Measurements from ENCODE around the gene KRTAP10-10.
"Not testable (repeated sequence)": the region's sequence is repeated elsewhere in the genome, so short reads cannot be mapped to it uniquely, and the experiment has no call there.

KRTAP10-10 gene

DNA sequence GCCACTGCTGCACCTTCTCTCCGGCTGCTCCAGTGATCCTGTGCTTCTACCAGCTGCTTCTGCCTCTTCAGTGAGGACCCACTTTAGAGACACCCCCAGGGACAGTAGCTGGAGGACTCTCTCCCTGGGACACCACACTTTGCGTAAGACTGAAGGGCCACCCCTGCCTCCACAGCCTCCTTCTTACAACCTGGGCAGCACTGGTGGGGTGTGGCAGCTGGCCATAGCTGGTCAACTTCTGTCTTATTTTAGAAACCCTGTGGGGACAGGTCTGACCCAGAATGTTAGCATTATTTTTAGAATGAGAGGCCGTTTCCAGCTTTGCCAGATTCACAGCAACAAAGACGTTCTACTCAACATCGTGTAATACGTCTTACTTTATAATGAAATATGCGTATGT lies 11.4 kb upstream of the KRTAP10-10 start:
- DNase-seq (ENCODE audit: insufficient read length, low spot score) (no peak), FAIRE-seq (no peak)
- TF ChIP-seq POLR2A (IDR thresholded peaks at IDR 0.05; ENCODE audit: low read depth, low read length) (no peak), POU2F2 (IDR thresholded peaks at IDR 0.05; ENCODE audit: low read depth, low read length) (no peak), TAF1 (IDR thresholded peaks at IDR 0.05; ENCODE audit: low read depth, low read length) (no peak), PAX5 (IDR thresholded peaks at IDR 0.05; ENCODE audit: insufficient read depth, low read length, severe bottlenecking) (no peak), SPI1 (IDR thresholded peaks at IDR 0.05; ENCODE audit: low read depth, low read length) (no peak), POLR2AphosphoS5 (IDR thresholded peaks at IDR 0.05; ENCODE audit: low read depth, low read length) (no peak)

GRCh38 chr21:44626262-44626661 lies 10.9 kb upstream of the KRTAP10-10 start:
- TF ChIP-seq TAF1 (IDR thresholded peaks at IDR 0.05; ENCODE audit: low read depth, low read length) (no peak), POLR2A (IDR thresholded peaks at IDR 0.05; ENCODE audit: low read depth, low read length) (no peak), PAX5 (IDR thresholded peaks at IDR 0.05; ENCODE audit: insufficient read depth, low read length, severe bottlenecking) (no peak)
- no peak for DNase-seq (ENCODE audit: insufficient read length, low spot score)
- no peak for FAIRE-seq

- no peak for DNase-seq (ENCODE audit: insufficient read length, low spot score)
- no peak for FAIRE-seq
- no peak for TF ChIP-seq POU2F2 (IDR thresholded peaks at IDR 0.05; ENCODE audit: low read depth, low read length)
- no peak for TF ChIP-seq PAX5 (IDR thresholded peaks at IDR 0.05; ENCODE audit: insufficient read depth, low read length, severe bottlenecking)
- no peak for TF ChIP-seq POLR2A (IDR thresholded peaks at IDR 0.05; ENCODE audit: low read depth, low read length)
- TF ChIP-seq POLR2AphosphoS5 (IDR thresholded peaks at IDR 0.05; ENCODE audit: low read depth, low read length) = no peak
- TF ChIP-seq SPI1 (IDR thresholded peaks at IDR 0.05; ENCODE audit: low read depth, low read length) = no peak
- no peak for TF ChIP-seq TAF1 (IDR thresholded peaks at IDR 0.05; ENCODE audit: low read depth, low read length)
Observed at GRCh38 chr21:44626673-44627143, 10.4 kb upstream of the KRTAP10-10 start, which contains the start of gene KRTAP10-9. TSS of gene KRTAP10-9 (plus strand) at chr21:44627093. CDS start at chr21:44627172, 79 bp downstream.

GRCh38 chr21:44627181-44627822 lies 9.9 kb upstream of the KRTAP10-10 start:
- DNase-seq (ENCODE audit: insufficient read length, low spot score) = not testable (repeated sequence)

DNA sequence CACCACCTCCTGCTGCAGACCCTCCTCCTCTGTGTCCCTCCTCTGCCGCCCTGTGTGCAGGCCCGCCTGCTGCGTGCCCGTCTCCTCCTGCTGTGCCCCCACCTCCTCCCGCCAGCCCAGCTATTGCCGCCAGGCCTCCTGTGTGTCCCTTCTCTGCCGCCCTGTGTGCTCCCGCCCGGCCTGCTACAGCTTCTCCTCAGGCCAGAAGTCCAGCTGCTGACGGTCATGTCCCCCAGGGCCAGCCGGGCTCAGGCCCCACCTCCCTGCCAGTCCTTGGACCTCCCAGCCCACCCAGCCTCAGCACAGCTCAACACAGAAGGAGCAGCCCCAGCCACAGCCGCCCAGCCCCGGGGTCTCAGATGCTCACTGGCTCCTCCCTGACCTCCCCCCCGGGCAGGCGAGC lies 9.3 kb upstream of the KRTAP10-10 start:
- not testable (repeated sequence) for FAIRE-seq; DNase-seq (ENCODE audit: insufficient read length, low spot score)

More at GRCh38 chr21:44627181-44627822, 9.9 kb upstream of the KRTAP10-10 start:
- FAIRE-seq = not testable (repeated sequence)

GRCh38 chr21:44628707-44629391 lies 8.3 kb upstream of the KRTAP10-10 start:
- TF ChIP-seq TAF1 (IDR thresholded peaks at IDR 0.05; ENCODE audit: low read depth, low read length) (no peak), PAX5 (IDR thresholded peaks at IDR 0.05; ENCODE audit: insufficient read depth, low read length, severe bottlenecking) (no peak), POLR2AphosphoS5 (IDR thresholded peaks at IDR 0.05; ENCODE audit: low read depth, low read length) (no peak), SPI1 (IDR thresholded peaks at IDR 0.05; ENCODE audit: low read depth, low read length) (no peak), POU2F2 (IDR thresholded peaks at IDR 0.05; ENCODE audit: low read depth, low read length) (no peak), POLR2A (IDR thresholded peaks at IDR 0.05; ENCODE audit: low read depth, low read length) (no peak)
- DNase-seq (ENCODE audit: insufficient read length, low spot score) (no peak), FAIRE-seq (no peak)

DNA sequence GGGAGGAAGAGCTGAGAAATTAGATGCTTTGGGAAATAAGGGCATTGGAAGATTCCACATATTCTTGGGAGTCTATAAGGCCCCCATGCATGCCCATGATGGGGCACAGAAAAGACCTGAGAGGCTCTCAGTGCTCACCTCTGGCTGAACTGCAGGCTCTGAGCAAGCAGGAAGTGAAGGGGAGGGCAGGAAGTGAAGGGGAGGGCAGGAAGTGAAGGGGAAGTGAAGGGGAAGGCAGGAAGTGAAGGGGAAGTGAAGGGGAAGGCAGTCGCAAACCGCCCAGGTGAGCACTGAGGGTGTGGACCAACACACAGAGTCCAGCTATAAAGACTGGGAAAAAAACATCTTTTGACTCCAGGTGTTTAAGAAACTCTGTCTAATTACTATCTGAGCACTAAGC lies 6.7 kb upstream of the KRTAP10-10 start:
- no peak for FAIRE-seq
- DNase-seq (ENCODE audit: insufficient read length, low spot score) = no peak
- TF ChIP-seq POLR2A (IDR thresholded peaks at IDR 0.05; ENCODE audit: low read depth, low read length) (no peak), TAF1 (IDR thresholded peaks at IDR 0.05; ENCODE audit: low read depth, low read length) (no peak), POLR2AphosphoS5 (IDR thresholded peaks at IDR 0.05; ENCODE audit: low read depth, low read length) (no peak), PAX5 (IDR thresholded peaks at IDR 0.05; ENCODE audit: insufficient read depth, low read length, severe bottlenecking) (no peak), POU2F2 (IDR thresholded peaks at IDR 0.05; ENCODE audit: low read depth, low read length) (no peak), SPI1 (IDR thresholded peaks at IDR 0.05; ENCODE audit: low read depth, low read length) (no peak)

DNA sequence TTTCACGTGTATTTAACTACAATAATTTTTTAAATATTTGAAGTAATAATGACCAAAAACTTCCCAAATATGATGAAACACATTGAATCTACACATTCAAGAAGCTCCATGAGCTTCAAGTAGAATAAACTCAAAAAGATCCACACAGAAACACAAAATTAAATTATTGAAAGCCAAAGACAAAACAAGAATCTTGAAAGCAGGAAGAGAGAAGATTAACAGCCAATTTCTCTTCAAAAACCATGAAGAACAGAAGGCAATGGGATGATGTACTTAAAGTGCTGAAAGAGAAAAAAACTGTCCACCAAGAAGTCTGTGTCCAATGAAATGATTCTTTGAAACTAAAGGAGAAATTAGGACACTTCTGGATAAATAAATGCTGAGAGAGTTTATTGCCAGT lies 5.1 kb upstream of the KRTAP10-10 start:
- FAIRE-seq (no peak), DNase-seq (ENCODE audit: insufficient read length, low spot score) (no peak)
- TF ChIP-seq TAF1 (IDR thresholded peaks at IDR 0.05; ENCODE audit: low read depth, low read length) (no peak), POLR2A (IDR thresholded peaks at IDR 0.05; ENCODE audit: low read depth, low read length) (no peak)

- FAIRE-seq = no peak
- TF ChIP-seq POLR2A (IDR thresholded peaks at IDR 0.05; ENCODE audit: low read depth, low read length) (no peak), TAF1 (IDR thresholded peaks at IDR 0.05; ENCODE audit: low read depth, low read length) (no peak), PAX5 (IDR thresholded peaks at IDR 0.05; ENCODE audit: insufficient read depth, low read length, severe bottlenecking) (no peak), POU2F2 (IDR thresholded peaks at IDR 0.05; ENCODE audit: low read depth, low read length) (no peak), POLR2AphosphoS5 (IDR thresholded peaks at IDR 0.05; ENCODE audit: low read depth, low read length) (no peak), SPI1 (IDR thresholded peaks at IDR 0.05; ENCODE audit: low read depth, low read length) (no peak)
- no peak for DNase-seq (ENCODE audit: insufficient read length, low spot score)
Observed at GRCh38 chr21:44636209-44637017, 743 bp upstream of the KRTAP10-10 start.

DNA sequence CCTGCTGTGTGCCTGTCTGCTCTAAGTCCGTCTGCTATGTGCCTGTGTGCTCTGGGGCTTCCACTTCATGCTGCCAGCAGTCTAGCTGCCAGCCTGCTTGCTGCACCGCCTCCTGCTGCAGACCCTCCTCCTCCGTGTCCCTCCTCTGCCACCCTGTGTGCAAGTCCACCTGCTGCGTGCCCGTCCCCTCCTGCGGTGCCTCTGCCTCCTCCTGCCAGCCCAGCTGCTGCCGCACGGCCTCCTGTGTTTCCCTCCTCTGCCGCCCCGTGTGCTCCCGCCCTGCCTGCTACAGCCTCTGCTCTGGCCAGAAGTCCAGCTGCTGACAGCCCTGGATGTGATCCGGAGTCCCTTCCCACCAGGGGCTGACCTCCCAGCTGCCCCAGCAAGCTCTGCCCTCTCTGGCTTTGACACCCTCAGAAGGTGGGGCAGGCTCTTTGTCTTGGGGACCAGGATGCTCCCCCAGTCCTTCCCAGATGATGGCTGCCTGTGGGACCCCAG lies 744 bp downstream of the KRTAP10-10 start:
- DNase-seq (ENCODE audit: insufficient read length, low spot score) = not testable (repeated sequence)
- peak; percentile 52 for FAIRE-seq

GRCh38 chr21:44638506-44639330 lies 1.6 kb downstream of the KRTAP10-10 start:
- DNase-seq (ENCODE audit: insufficient read length, low spot score); FAIRE-seq: not testable (repeated sequence)
